ENCODE data around the gene RRAD.
"Not testable (repeated sequence)": the region's sequence is repeated elsewhere in the genome, so short reads cannot be mapped to it uniquely, and the experiment has no call there.

RRAD gene

DNA sequence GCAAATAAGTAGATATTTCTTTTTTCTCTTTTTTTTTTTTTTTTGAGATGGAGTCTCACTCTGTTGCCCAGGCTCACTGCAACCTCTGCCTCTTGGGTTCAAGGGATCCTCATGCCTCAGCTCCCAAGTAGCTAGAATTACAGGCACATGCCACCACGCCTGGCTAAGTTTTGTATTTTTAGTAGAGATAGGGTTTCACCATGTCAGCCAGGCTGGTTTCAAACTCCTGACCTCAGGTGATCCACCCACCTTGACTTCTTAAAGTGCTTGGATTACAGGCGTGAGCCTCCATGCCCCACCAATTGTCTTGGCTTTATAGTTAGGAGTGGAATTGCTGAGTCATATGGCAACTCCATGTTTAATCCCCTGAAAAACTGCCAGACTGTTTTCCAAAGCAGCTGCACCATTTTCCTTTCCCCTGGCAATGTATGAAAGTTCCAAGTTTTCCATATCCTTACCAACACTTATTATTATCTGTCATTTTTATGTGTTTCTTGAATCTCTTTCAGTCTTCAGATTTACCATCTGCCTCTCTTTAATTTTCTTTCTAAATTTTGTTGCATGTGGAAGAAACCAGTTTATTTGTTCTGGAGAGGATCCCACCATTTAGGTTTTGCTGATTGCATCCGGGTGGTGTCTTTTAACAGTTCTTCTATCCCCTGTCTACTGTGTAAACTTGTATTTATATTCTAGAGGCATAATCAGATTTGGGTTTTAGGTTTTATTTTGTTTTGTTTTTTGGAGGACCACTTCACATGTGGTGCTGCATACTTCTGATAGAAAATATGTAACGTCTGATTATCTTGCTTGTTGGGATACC, 25.8 kb upstream of the RRAD start:
- no peak for DNase-seq (ENCODE audit: low read depth, low spot score)

DNA sequence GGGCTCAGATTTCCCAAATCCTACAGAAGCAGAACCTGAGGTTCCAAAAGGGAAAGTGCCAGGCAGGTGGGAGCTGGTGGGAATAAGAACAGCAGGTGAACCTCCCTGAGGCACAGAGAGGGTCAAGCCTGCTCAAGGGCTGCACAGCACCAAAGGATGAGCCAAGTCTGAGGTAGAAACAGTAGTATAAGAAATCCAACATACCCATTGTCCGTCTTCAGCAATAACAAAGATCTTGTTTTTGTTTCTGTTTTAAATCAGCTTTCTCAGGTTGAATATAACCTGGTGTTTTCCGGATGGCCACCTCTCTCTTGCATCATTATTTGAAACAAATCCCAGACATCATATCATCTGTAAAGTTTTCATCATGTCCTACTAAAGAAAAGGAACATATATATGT, 25.1 kb upstream of the RRAD start:
- no peak for DNase-seq (ENCODE audit: low read depth, low spot score)

- DNase-seq (ENCODE audit: low read depth, low spot score) = no peak
These were observed 24.1 kb upstream of the RRAD start for GRCh38 chr16:66949472-66949871.

GRCh38 chr16:66948837-66949225, 23.5 kb upstream of the RRAD start:
- DNase-seq (ENCODE audit: low read depth, low spot score) = no peak

DNA sequence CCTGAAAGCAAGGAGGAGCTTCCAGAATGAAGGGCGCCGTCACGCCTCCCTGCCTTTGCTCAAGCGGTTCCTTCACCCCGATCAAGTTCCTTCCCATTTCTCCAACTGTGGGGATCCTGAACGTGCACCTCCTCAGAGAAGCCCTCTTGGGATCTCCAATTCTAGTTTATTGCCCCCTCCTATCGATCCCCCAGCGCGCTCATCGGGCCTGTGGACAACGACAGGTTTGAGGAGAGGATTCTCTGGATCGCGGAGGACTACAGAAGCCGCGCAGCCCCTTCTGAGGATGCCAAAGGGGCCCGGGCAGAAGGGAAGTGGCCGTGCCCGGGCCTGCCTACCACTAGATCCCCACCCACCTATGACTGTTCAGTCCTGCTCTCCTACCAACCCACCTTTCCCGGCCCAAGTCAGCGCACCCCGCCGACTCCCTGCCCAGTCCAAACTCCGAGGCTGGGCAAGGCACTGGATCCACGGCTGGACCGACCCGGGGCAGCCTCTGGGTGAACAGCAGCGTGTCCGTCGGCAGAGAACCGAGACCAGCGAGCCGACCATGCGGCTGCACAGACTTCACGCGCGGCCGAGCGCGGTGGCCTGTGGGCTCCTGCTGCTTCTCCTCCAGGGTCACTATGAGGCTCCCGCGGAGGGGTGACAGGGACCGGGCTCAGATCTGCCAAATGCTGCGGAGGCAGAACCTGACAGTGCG, 22.9 kb upstream of the RRAD start:
- DNase-seq (ENCODE audit: low read depth, low spot score) = no peak

- DNase-seq (ENCODE audit: low read depth, low spot score) = no peak
These were observed 22.1 kb upstream of the RRAD start for GRCh38 chr16:66947302-66948065.

DNA sequence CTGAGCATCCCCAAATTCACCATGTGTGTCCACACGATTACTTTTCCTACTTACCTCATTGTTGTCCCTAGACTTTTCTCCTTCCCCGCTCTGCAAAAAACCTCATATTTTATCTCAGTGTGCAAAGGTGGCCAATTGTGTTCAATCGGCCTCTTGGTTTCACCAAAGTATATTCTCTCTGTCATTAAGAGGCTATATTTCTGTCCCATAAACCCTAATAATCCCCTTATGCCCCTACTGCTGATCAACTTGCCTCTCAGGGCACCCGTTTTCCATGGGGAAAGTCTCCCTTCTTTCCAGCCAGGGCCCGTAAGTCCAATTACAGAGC, 21.6 kb upstream of the RRAD start:
- no peak for DNase-seq (ENCODE audit: low read depth, low spot score)

- DNase-seq (ENCODE audit: low read depth, low spot score) = no peak
These were observed 21.2 kb upstream of the RRAD start for GRCh38 chr16:66946541-66946940.

DNA sequence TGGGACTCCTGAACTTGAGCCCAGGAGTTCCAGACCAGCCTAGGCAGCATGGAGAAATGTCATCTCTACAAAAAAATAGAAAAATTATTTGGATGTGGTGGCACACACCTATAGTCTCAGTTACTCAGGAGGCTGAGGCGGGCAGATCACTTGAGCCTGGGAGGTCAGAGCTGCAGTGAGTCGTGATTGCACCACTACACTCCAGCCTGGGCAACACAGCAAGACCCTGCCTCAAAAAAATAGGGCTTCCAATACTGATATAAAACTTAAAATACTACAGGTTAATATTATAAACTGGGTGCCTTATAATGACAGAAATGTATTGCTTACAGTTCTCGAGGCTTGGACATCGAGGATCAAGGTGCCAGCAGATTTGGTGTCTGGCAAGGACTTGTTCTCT, 20.6 kb upstream of the RRAD start:
- no peak for DNase-seq (ENCODE audit: low read depth, low spot score)

DNA sequence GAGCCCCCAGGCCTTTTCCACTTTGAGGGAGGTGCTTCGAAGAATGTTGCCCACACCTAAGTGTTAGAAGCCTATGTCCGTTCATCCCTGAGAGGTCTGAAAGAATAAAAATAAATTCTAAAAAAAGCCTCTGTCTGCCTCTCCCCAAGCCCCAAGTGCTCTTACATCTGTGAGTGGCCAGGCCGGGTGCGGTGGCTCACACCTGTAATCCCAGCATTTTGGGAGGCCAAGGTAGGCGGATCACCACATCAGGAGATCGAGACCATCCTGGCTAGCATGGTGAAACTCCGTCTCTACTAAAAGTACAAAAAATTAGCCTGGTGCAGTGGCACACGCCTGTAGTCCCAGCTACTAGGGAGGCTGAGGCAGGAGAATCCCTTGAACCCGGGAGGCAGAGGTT, 19.6 kb upstream of the RRAD start:
- not testable (repeated sequence) for DNase-seq (ENCODE audit: low read depth, low spot score)

GRCh38 chr16:66944054-66944441, 18.7 kb upstream of the RRAD start:
- no peak for DNase-seq (ENCODE audit: low read depth, low spot score)

DNA sequence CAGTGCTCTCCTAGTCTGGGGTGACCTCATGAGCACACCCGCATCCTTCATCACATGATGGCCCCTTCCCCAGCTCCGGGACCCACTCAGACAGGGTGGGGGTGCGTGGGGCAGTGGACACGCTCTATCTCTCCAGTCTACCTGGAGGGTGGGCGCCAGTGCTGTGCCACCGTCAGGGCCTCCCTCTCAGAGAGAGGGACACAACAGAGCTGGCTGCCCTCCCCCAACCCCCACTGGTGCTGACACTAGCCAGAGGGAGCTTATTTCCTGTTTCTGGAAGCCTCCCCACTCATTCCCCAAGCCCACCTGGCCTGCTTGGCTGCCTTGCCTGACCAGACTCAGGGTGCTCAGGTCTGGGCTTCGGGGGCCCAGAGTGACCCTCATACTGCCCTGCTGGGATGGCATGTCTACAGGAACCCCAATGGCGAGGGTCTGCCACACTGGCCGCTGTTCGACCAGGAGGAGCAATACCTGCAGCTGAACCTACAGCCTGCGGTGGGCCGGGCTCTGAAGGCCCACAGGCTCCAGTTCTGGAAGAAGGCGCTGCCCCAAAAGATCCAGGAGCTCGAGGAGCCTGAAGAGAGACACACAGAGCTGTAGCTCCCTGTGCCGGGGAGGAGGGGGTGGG, 18.2 kb upstream of the RRAD start:
- DNase-seq (ENCODE audit: low read depth, low spot score) = no peak

- DNase-seq (ENCODE audit: low read depth, low spot score) = no peak
These were observed 17.6 kb upstream of the RRAD start for GRCh38 chr16:66942981-66943380.

DNA sequence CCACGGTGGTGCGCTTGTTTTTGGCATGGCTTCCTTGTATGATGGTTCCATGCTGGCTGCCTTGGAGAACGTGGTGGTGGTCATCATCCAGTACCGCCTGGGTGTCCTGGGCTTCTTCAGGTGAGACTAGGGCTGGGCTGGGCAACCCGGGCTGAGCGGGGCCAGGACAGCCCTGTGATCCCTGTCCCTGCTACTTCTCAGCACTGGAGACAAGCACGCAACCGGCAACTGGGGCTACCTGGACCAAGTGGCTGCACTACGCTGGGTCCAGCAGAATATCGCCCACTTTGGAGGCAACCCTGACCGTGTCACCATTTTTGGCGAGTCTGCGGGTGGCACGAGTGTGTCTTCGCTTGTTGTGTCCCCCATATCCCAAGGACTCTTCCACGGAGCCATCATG, 14.9 kb upstream of the RRAD start:
- no peak for DNase-seq (ENCODE audit: low read depth, low spot score)

DNA sequence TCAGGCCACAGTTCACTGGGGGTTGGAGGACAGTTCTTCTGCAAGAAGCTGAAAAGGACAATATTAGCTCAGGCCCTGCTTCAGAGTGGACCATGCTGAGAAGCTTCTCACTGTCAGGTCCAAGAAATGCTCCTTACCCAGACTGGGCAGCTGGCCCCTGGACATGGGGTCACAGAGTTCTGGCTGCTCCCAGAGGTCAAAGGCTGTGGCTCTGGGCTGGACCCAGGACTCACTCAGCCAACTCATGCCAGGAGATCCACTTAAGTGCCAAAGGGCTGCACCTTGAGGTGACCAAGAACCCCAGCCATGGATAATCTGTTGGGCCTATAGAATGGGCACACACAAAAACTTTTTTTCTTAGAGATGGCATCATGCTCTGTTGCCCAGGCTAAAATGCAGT, 14.0 kb upstream of the RRAD start:
- DNase-seq (ENCODE audit: low read depth, low spot score) = no peak

DNA sequence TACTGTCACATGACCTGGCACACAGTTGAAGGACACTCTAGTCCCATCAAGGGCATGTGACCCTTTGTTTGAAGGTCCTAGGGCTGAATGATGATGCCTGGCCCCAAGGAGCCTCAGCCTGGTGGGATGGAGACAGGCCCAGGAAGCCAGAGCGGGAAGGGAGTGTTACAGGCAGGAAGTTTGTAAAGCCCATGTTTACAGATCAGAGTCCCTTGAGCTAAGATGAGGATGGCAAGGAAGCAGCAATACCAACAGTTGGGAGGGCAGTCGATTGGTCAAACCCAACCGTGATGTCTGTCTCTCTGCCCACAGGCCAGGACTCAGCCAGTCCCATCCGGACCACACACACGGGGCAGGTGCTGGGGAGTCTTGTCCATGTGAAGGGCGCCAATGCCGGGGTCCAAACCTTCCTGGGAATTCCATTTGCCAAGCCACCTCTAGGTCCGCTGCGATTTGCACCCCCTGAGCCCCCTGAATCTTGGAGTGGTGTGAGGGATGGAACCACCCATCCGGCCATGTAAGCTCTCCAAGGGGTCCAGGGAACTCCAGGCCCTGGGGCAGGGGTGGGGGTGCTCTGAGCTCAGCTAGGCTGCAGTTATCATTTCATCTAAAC, 12.5 kb upstream of the RRAD start:
- DNase-seq (ENCODE audit: low read depth, low spot score) = no peak

GRCh38 chr16:66936889-66937554, 11.7 kb upstream of the RRAD start:
- no peak for DNase-seq (ENCODE audit: low read depth, low spot score)

GRCh38 chr16:66936462-66936861, 11.1 kb upstream of the RRAD start:
- no peak for DNase-seq (ENCODE audit: low read depth, low spot score)

DNA sequence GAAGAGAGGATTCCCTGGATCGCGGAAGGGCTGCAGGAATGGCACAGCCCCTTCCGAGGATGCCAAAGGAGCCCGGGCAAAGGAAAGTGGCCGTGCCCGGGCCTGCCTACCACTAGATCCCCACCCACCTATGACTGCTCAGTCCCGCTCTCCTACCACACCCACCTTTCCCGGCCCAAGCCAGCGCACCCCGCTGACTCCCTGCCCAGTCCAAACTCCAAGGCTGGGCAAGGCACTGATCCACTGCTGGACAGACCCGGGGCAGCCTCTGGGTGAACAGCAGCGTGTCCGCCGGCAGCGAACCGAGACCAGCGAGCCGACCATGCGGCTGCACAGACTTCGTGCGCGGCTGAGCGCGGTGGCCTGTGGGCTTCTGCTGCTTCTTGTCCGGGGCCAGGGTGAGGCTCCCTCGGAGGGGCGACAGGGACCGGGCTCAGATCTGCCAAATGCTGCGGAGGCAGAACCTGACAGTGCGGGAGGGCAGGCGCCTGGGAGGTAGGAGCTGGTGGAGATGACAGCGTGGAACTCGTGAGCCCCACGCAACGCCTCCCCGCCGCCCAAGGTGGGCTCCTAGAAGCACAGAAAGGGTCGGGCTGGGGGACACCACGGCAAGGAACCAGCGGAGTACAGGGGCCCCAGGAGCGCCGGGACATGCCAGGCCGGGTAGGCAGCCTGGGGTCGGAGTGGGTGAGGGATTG, 10.1 kb upstream of the RRAD start, which contains the start of gene CES2:
Gene CES2 (plus strand): TSS at position 203 of the 698 bp plus-strand sequence. CDS start 120 bp downstream, at position 323.
- no peak for DNase-seq (ENCODE audit: low read depth, low spot score)

- not testable (repeated sequence) for DNase-seq (ENCODE audit: low read depth, low spot score)
These were observed 9.5 kb upstream of the RRAD start for GRCh38 chr16:66934839-66935313.
